Activated T-cell treated with anti-CD3 and anti-CD28 coated beads for 1 hour (primary cell): ENCODE measurements around the gene TRIM15.
"Not testable (repeated sequence)": the region's sequence is repeated elsewhere in the genome, so short reads cannot be mapped to it uniquely, and the experiment has no call there.

ENCODE experiments used
- DNase-seq: peaks from one replicate; pipeline ENCODE4 v3.0.0-alpha.2; 2020; ENCODE audit warnings: low read depth

TRIM15 gene

DNA sequence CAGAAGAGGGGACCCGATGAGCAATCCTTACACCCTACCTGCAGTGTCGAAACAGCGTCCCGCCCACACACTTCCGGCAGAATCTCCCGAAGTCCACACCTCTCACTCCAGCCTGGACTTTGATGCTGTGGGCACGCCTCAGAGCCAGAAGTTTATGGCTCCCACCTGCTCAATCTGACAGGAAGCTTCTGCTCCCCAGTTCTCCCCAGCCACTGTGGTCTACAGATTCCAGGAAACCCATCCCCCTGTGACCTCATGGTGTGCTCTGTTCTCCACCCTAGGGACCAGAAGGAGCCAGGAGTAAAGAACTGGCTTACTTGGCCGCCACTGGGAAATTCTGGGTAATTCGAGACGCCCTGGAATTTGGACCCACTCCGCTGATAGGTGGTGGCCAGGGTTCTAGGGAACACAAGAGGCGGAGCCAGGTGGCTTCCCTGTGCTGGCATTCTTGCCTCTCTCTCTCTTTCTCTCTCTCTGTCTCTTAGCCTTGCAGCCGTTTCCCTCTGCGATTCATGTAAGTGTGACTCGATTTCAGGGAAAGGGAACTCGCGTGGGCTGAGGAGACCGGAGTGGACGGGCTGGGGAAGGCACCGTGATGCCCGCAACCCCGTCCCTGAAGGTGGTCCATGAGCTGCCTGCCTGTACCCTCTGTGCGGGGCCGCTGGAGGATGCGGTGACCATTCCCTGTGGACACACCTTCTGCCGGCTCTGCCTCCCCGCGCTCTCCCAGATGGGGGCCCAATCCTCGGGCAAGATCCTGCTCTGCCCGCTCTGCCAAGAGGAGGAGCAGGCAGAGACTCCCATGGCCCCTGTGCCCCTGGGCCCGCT lies at the start of gene TRIM15:
Gene TRIM15 (plus strand): TSS at position 457 of the 828 bp plus-strand sequence. CDS start 139 bp downstream, at position 596.
- DNase-seq, result no peak

DNA sequence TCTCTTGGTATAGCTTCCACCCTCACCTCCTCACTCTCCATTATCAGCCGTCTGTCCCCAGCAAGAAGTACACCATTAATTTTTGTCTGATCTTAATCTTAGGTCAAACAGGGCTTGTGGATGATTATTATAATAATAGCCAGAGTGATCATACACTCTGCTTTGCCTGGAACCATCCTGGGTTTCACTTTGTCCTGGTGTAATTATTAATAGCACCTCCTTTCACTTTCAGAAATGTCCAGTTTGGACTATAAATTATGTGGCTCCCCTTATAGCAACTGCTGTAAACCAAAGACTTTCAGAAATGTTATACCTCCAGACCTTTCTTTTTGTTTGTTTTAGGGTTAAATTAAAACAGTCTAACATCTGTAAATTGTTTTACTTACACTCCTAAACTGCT lies 49.5 kb upstream of the TRIM15 start:
- DNase-seq, result no peak

DNA sequence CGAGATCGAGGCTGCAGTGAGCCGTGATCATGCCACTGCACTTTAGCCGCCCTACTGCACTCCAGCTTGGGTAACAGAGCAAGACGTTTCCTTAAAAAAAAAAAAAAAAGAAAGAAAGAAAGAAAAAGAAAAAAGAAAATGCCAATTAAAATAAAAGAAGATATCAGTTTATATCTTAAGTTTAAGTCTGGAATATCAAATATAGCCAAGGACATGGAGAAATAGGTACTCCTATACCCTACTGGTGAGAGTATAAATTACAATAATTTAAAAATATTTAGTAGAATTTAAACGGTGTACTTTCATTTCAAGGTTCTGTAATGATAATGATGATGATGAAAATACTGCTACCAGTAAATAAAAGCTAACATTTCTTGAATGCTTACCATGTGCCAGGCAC lies 46.6 kb upstream of the TRIM15 start:
- DNase-seq, result no peak

DNA sequence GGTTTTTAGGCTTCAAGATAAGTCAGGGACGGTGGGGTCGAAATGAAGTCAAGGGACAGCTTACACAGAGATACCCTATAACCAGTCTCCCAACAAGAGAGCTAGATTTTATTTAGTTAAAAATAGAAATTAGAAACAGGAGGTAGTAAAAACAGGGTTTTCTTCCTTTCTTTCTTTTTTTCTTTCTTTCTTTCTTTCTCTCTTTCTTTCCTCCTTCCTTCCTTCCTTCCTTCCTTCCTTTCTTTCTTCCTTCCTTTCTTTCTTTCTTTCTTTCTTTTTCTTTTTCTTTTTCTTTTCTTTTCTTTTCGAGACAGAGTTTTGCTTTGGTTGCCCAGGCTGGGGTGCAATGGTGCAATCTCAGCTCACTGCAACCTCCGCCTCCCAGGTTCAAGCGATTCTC lies 44.7 kb upstream of the TRIM15 start:
- not testable (repeated sequence) for DNase-seq

- no peak for DNase-seq
Measured at GRCh38 chr6:30121446-30122366, 41.6 kb upstream of the TRIM15 start.

- no peak for DNase-seq
Measured at GRCh38 chr6:30122515-30122914, 40.8 kb upstream of the TRIM15 start.

- DNase-seq, result no peak
Measured at GRCh38 chr6:30127238-30128093, 35.9 kb upstream of the TRIM15 start.

DNA sequence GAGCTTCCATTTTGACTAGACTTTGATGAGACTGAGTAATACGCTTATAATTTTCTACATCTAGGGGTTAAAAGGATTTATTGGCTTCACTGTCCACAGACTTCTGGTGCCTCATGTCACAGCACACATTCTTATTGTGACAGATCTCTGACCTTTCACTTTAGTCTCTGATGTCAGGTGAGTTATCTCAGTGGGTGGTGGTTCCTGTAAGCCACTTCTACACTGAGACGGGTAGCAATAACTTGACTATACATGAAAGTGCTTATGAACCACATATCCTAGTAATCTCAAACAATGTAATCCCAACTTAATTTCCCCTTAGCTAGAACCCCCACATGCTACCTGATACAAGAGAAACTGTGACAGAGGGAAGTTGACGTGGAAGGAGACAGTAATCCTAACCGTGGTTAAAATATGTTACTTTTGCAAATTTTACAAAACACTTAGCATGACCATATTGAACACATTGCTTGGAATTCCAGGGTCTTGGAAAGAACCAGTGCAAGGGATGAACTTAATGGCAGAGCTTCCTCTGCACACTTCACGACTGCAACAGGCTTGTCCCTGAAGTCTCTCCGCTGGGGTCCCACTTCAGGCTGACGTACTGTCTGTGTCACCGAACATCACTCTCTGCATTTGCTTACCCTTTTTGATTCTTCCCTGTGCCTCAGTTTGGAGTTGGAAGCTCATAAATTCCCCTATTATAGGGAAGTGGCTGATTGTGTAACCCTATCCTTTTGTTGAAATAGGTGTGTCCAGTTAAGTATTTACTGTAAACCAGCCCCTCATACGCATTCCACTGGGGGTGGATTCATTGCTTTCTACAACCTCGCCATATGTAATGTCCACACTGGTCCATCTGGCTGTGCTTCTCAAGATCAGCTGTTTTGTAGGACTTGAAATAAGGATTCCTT lies 33.8 kb upstream of the TRIM15 start:
- no peak for DNase-seq

GRCh38 chr6:30130179-30130679 lies 33.1 kb upstream of the TRIM15 start:
- DNase-seq, result no peak

DNA sequence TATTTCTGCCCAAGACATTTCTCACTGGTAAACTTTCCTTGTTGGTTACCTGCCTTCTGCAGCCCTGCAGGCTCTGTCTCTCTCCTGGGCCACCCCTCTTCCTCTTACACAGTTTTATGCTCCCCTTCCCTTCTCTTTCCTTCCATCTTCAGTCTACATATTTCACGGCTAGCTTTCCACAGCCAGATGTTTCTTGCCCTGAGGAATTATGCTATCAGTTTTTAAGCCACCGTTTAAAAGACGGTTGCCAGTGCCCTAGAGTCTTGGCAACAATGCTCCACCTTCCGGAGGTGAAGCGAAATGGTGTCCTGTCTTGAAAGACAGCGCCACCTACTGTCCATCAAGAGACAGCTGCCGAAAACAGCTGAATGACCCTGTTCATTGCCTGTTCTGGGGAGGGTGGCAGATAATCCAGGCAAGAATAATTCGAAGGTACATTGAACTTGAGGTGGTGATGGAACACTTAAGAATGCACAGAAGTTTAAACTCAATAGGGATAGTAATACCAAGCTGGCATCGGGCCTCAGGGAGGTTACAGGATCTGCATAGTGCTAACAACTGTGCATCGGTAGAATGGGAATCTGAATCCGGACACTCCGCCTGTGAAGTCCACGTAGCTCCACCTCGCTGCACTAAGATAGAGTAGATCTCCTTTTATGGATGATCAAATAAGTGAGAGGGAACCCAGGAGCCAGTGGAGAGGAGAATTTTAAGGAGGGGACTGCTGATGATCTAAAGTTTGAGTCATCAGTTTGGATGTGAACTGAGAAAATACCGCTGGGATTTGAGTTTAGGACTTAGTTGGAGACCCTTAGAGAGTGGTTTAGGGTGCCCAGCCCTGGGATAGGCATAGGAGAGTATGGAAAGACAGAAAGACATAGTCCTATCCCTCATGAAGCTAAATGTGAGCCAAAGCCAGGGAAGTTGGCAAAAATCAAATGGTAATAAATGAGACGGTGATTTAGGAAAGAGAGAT lies 32.2 kb upstream of the TRIM15 start:
- peak; percentile 42 for DNase-seq

DNA sequence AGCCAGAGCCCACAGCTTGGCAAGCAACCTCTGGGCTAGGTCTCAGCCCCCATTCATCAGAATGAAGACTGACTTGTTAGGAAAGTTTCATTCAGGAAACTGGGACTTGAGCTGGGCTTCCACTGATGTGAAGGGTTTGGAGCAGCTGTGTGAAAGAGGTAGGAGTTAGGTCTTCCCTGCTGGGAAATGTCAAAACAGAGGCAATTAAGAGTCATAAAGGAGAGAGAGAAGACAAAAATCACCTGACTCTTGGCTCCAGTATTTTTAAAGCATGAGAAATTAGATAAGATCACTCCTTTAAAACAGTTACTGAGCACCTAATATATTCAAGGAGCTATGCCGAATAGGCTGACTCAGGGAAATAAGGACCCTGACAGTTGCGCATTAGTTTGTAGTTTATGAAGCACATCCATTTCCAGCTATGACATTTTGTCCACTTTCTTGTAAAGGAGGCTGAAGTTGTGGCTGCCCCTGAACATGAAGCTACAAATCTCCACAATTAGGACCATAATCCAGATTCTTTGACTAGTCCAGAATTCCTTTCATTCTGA lies 31.3 kb upstream of the TRIM15 start:
- no peak for DNase-seq

DNA sequence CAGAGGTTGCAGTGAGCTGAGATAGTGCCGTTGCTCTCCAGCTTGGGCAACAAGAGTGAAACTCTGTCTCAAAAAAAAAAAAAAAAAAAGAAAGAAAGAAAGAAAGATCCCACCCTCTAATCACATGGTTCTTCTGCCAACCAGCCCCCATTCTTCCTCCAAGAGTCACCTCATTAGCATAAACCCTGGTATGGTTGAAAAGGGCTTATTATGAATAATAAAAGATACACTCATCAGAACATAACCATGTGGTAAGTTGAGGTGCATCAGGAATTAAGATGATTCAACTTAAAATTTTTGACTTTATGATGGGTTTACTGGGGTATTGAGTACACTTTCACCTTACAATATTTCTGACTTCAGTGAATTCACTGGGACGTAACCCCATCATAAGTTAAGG lies 28.2 kb upstream of the TRIM15 start:
- no peak for DNase-seq

DNA sequence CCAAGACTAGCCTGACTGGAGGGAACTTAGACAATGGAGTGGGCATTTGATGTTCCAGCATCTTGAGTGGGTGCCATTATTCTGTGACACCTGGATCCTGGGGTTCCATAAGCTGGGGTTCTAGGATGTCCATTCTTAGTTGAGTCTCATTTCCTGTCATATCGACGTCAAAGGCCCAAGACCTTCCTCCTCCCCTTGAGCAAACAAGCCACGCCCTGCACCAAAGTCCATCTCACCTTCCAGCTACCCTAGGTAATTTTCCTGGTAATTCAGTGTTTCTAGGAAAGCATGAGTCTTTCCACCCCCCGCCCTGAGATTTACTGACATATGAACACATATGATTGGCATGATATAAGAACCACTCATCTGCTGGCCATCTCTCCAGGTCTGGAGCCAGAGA lies 27.6 kb upstream of the TRIM15 start, which contains the start of gene TRIM40:
Gene TRIM40 (plus strand): TSS at position 384 of the 400 bp plus-strand sequence. CDS start 897 bp downstream, outside the sequence.
- no peak for DNase-seq

- no peak for DNase-seq
Measured at GRCh38 chr6:30136570-30137286, 26.6 kb upstream of the TRIM15 start.

GRCh38 chr6:30140240-30140639 lies 23.1 kb upstream of the TRIM15 start:
- not testable (repeated sequence) for DNase-seq

DNA sequence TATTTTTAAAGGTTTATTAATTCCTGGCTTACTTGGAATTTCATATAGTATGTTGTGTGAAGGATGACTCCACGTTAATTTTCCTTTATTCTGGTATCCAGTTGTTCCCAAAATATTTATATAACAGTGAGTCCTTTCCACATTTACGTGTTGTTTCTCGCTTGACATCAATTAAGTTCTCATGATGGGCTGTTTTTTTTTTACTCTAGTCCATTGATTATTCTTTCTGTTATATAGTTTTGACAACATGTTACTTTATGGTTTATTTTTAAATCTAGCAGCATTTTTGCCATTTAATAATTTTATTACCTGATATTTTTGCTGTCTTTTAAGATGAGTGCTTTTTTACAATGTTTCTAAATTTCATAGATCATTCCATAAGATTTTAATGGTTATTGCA lies 20.7 kb upstream of the TRIM15 start:
- no peak for DNase-seq

- no peak for DNase-seq
Measured at GRCh38 chr6:30143780-30144179, 19.6 kb upstream of the TRIM15 start.

GRCh38 chr6:30144811-30145210 lies 18.5 kb upstream of the TRIM15 start:
- DNase-seq, result no peak
